NT2/D1 (cell line): Measurements from ENCODE around the gene RTN4.

ENCODE experiments used
- YY1 ChIP-seq: IDR thresholded peaks from 2 replicates; pipeline ENCODE4 v1.6.1; 2011; ENCODE audit not compliant: insufficient read length, insufficient read depth
- ZNF274 ChIP-seq: IDR thresholded peaks from 2 replicates; pipeline ENCODE4 v1.6.1; 2011; ENCODE audit warnings: mild to moderate bottlenecking, low read depth, low read length

GRCh38 chr2:55026202-55026601 is 24.0 kb downstream of the RTN4 start:
- TF ChIP-seq ZNF274 (no peak), YY1 (no peak)
